Forelimb muscle (tissue), 1 donor: ENCODE results near the gene GRK1. TPM values are rescaled to one million over a fixed set of nuclear protein-coding genes. Genes with fewer than 3 reads are reported as not detected.

Experiments
- DNase-seq: peaks from one replicate; pipeline ENCODE4 v3.0.0-alpha.2; 2013; ENCODE audit warnings: low read depth
- polyA plus RNA-seq: library from polyadenylated mRNA; unstranded; fragments of 120-200 nt; gene quantifications from one replicate; pipeline ENCODE4 v1.2.1, GENCODE V29; 2013; ENCODE audit not compliant: insufficient read length

Gene GRK1
- polyA plus RNA-seq, 1 donor = 0.28 TPM

- DNase-seq = no peak
These were observed 108.6 kb downstream of the GRK1 start for GRCh38 chr13:113775451-113776145.

DNA sequence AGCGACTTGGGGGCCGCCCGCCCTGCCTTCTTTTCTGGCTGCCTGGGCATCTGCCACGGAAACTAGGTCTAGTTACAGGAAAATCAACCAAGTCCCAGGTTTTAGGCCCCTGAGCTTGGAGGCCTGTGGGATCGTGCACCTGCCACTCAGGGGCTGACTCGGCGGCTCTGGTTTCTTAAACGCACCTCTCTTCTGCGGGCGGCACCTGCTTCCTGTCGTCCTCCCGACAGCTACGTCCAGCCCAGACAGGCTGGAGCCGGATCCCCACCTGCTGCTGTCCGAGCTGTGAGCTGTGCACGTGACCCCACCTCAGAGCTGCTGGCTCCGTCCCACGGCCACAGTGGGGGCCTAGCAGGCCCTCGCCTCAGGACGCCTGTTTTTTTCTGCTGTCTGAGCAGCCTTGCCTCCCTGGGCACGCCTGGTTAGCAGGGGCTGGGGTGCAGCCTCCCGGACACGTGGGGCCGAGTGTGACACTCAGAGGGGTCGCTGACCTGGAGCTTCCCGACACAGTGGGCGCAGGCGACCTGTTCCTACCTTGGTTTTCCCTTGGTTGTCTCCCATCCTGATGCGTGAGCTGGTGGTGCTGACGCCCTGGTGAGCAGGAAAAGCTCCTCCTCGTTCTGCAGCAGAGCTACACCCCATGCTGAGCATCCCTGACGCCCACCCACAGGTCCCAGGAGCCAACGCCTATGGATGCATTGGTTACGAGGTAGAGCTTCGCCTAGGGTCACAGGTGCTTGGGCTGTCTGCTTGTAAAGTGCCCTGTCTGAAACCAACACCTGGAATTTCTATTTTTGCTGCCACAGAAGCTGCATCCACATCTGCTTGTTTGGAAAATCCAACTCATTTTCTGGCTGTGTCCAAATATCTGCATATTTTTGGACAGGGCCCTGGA, 109.5 kb downstream of the GRK1 start:
- DNase-seq = no peak

- no peak for DNase-seq
These were observed 110.6 kb downstream of the GRK1 start for GRCh38 chr13:113777311-113778260.

DNA sequence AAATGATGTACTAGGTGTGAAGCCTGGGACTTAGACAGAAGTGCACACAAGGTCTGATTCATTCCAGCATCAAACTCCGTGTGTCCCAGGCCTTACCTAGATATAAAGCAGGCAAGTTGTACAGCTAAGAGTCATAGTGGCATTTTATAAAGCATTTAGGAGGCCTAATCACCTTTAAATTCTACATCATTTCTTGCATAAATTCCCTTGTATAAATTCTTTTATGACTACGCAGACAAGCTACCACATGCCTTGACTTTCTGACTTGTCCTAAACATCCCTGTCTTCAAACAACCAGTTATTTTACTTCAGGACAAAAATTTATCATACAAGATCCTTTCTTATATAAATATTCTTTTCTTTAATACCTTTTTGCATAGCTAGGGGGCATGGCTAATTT, 114.6 kb downstream of the GRK1 start:
- DNase-seq = no peak

GRCh38 chr13:113782472-113782871, 115.5 kb downstream of the GRK1 start:
- no peak for DNase-seq

DNA sequence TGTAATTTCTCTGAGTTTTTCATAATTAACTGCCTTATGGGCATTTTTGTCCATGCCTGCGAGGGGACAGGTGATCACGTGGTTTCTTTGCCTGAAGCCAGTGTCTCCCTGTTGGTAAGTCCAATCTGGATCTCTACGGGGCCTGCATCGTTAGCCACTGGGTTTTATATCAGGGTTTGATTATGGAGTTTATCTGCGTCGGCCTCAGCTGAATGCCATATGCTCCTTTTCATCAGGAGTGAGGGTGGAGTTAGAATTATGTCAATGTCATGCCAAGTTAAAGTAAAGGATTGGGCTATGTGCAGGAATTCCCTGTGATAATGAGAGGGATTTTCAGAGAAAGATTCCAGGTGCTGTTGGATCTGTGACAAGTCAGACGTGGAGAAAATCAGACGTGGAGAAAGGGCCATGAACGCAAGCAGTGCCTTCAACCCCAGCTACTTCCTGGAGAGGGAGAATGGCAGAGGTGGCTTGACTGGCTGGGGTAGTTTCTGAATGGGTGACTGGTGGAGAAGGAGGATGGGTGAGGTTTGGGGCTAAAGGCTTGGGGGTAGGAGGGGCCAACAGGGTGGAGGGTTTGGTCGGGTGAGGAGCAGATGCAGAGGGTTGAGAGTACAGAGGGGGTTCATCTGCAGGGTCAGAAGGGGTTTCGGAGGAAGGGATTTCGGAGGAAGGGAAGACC, 116.3 kb downstream of the GRK1 start:
- no peak for DNase-seq

DNA sequence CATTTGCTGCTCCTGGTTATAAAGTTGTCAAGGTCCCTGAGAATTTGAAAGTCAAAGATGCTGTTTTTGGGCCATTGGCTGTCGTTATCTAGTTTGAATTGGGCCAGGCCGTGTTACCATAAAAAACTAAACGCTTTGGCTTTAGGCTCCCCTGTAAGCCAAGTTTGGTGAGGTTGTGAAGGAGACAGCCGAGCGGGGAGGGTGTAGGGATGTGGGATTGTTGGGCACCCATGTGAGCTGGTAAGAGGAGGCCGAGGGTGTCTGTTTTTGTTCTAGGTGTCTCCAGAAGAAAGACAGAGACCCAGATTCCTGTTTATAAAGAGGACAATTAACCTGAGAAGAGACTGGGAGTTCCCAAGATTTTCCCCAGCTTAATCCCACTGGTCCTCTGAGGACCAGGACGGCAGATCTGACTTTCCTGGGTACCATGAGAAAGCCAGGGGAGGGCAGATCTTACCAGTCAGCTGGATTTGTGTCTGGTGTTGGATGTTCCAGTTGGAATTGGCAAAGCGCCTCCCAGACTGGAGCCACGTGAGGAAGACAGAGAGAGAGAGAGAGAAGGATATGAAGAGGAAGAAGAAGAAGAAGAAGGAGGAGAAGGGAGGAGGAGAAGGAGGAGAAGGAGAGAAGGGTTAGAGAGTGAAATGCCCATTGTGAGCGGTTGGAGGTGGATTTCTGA, 117.1 kb downstream of the GRK1 start:
- DNase-seq = no peak

DNA sequence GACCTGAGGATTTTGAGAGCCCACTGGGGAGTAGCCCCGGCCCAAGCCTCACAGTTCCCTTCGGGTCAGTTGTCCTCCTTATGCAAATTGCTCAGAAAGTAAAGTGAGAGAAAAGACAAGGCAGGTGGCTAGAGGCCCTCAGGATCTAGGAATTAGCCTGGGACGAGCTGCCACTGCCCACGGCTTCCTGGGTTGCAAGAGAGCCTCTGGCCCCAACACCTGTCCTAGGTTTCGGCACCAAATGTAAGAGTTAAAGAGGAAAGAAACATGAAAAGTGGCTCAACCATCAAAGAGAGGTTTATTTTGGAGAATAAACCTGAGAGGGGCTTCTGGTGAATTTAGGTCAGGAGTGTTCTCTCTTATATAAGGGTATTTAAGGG, 117.6 kb downstream of the GRK1 start:
- no peak for DNase-seq

DNA sequence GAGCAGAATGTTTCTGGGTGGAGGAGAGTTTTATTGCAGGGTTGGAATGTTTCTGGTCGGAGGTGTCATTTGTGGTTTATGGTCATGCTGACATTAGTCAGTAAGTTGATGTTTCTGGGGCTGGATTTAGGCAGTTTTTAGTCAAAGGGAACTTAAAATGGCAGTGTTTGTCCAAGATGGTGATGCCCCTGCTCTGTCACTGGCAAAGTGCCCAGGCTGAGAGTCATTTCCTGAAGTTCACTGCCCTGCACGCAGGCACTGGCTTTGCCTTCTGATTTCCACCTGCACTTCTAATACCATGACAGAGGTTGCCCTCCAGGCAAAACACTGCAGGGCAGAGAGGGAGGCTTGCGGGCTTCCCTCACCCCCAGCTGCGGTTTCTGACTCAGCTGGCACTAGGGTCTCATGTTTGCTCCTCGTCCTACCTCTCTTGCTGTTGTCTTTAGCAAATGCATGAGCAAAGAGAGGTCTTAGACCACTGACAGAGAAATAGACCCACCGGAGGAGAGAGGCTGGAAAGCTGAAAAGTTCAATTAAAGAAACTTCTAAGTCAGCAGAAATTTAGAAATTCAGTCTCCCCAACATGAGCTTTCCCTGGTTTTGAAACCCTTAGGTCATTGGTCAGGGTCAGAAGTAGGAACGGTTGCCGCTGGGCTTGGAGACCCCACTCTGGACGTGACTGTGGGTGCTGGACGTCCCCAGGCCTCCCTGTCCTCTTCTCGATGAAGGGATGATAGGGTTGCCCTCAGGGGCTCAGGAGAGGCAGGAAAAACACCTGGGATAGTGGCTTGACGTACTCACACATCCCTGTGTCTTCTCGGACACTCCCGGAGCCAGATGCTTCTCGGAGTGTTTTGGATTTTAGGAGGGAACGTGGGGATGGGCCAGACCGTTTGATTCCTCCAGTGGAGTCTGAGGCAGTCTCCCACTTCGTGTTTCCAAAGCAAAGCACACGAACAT, 118.3 kb downstream of the GRK1 start:
- DNase-seq = no peak

DNA sequence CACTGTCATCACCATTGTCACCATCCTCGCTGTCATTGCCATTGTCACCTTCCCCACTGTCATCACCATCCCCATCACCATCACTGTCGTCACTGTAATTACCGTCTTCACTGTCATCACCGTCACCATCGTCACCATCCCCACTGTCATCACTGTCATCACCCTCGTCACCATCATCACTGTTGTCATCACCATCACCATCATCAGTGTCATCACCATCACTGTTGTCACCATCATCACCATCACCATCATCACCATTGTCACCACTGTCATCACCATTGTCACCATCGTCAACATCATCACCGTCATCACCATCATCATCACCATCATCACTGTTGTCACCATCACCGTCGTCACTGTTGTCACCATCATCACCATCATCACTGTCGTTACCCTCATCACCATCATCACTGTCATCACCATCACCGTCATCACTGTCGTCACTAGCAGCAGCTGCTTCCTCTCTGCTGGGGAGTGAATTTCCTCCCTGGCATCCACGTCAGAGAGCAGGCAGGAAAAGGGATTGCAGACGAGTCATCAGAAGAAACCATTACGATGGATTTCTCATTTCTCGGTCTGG, 119.3 kb downstream of the GRK1 start:
- no peak for DNase-seq

Other genes with a start within 250 kb of the GRK1 start
- gene ADPRHL1, start 213.7 kb upstream of the GRK1 start, polyA plus RNA-seq = 295 TPM
- gene DCUN1D2, start 176.5 kb upstream of the GRK1 start, polyA plus RNA-seq = 19.5 TPM
- 45.7 TPM for gene TFDP1, start 82.5 kb upstream of the GRK1 start, polyA plus RNA-seq
- gene ATP4B, start 9.0 kb upstream of the GRK1 start, polyA plus RNA-seq = 0.09 TPM
- 7.2 TPM for gene TMEM255B, start 92.0 kb downstream of the GRK1 start, polyA plus RNA-seq
- 36.0 TPM for gene GAS6, start 196.9 kb downstream of the GRK1 start, polyA plus RNA-seq